Tibial nerve (tissue), 3 donors: ENCODE measurements around the gene SHTN1.

ENCODE experiments used
- CTCF ChIP-seq, 5 experiments: fragments of 200-600 bp in 3 of 5; fragments of 450-650 bp in 2 of 5; sonication (generic) in 3 of 5; IDR thresholded peaks; one replicate each; pipeline ENCODE4 v1.5.1; 2016 to 2019; ENCODE audit warnings: antibody characterized with exemption in 5 of 5, mild to moderate bottlenecking in 3 of 5, moderate library complexity in 2 of 5
- POLR2A ChIP-seq, 2 donors: fragments of 450-650 bp; IDR thresholded peaks; one replicate each; pipeline ENCODE4 v1.6.1; 2017; ENCODE audit warnings: antibody characterized with exemption in 2 of 2, mild to moderate bottlenecking in 2 of 2, moderate library complexity in 2 of 2

DNA sequence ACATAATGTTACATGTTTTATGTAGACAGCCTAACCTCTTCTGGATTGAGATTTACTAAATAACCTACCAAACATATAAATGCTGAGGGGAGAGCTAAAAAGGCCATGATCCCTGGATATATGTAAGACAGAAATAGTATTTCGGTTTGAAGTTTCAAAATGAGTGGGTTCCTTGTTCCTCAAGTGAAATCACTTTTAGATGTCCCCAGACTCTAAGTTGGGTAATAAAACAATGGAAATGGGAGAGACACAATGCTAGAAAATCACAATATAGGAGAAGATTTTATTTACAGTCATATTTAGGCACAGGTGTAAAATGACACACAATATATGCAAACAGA lies 56.5 kb downstream of the SHTN1 start:
- TF ChIP-seq CTCF (IDR thresholded peaks at IDR 0.05) (no peak), POLR2A (IDR thresholded peaks at IDR 0.05) (no peak)
